Mesendoderm (in vitro differentiated cells): ENCODE measurements around the gene KY. TPM values are rescaled to one million over a fixed set of nuclear protein-coding genes. Genes with fewer than 3 reads are reported as not detected.
A peak's percentile ranks its signal among the peaks of the same experiment; 100 is the strongest.

ENCODE experiments used
- DNase-seq: peaks from one replicate; pipeline ENCODE4 v3.0.0; 2013
- H2AK5ac ChIP-seq: 2 replicates; pipeline ENCODE4 v1.6.1; 2013; ENCODE audit warnings: low read length, inconsistent platforms
- H2BK120ac ChIP-seq: 2 replicates; pipeline ENCODE4 v1.6.1; 2013; ENCODE audit warnings: low read depth, mild to moderate bottlenecking, low read length, moderate library complexity, mixed read lengths
- H2BK15ac ChIP-seq: replicated peaks from 2 replicates; pipeline ENCODE4 v1.6.1; 2013; ENCODE audit warnings: low read depth, mild to moderate bottlenecking, moderate library complexity
- H2BK5ac ChIP-seq: 2 replicates; pipeline ENCODE4 v1.6.1; 2013; ENCODE audit warnings: low read length, inconsistent platforms
- H3K18ac ChIP-seq: 2 replicates; pipeline ENCODE4 v1.6.1; 2013; ENCODE audit warnings: mild to moderate bottlenecking, low read length, mixed read lengths
- H3K23ac ChIP-seq: one replicate; pipeline ENCODE4 v1.6.1; 2013; ENCODE audit warnings: low read length
- H3K27ac ChIP-seq: 2 replicates; pipeline ENCODE4 v1.5.1; 2013; ENCODE audit warnings: low read depth, mild to moderate bottlenecking, inconsistent platforms, low read length, moderate library complexity
- H3K27me3 ChIP-seq: 2 replicates; pipeline ENCODE4 v1.6.1; 2013; ENCODE audit warnings: low read length, control low read depth, mild to moderate bottlenecking, inconsistent platforms; ENCODE audit not compliant: insufficient read depth, poor library complexity
- H3K36me3 ChIP-seq: 2 replicates; pipeline ENCODE4 v1.6.1; 2013; ENCODE audit warnings: low read length, inconsistent platforms; ENCODE audit not compliant: control insufficient read depth, insufficient read depth
- H3K4ac ChIP-seq: one replicate; pipeline ENCODE4 v1.6.1; 2013; ENCODE audit warnings: low read depth, mild to moderate bottlenecking, low read length, moderate library complexity
- H3K4me1 ChIP-seq: 2 replicates; pipeline ENCODE4 v1.6.1; 2013; ENCODE audit warnings: low read depth, low read length, inconsistent platforms; ENCODE audit not compliant: control insufficient read depth
- H3K4me2 ChIP-seq: 2 replicates; pipeline ENCODE4 v1.6.1; 2013; ENCODE audit warnings: low read length
- H3K4me3 ChIP-seq: 2 replicates; pipeline ENCODE4 v1.5.1; 2013; ENCODE audit warnings: mild to moderate bottlenecking, low read length
- H3K56ac ChIP-seq: one replicate; pipeline ENCODE4 v1.6.1; 2013; ENCODE audit warnings: low read length
- H3K79me1 ChIP-seq: 2 replicates; pipeline ENCODE4 v1.6.1; 2013; ENCODE audit warnings: low read length, inconsistent platforms
- H3K79me2 ChIP-seq: 2 replicates; pipeline ENCODE4 v1.6.1; 2013; ENCODE audit warnings: mild to moderate bottlenecking, low read length; ENCODE audit not compliant: control insufficient read depth, insufficient read depth
- H3K9ac ChIP-seq: 2 replicates; pipeline ENCODE4 v1.6.1; 2013; ENCODE audit warnings: low read length, inconsistent platforms
- H4K5ac ChIP-seq: one replicate; pipeline ENCODE4 v1.6.1; 2013; ENCODE audit warnings: low read length
- H4K8ac ChIP-seq: one replicate; pipeline ENCODE4 v1.6.1; 2013; ENCODE audit warnings: low read depth, mild to moderate bottlenecking, control low read depth, low read length, moderate library complexity
- WGBS: extraction: QIAGEN DNeasy Blood & Tissue Kit; methylation state at CpG from one replicate; pipeline ENCODE4 v1.1.7; 2013; ENCODE audit warnings: low lambda C conversion rate, missing lambda C conversion rate; ENCODE audit not compliant: insufficient coverage; ENCODE audit errors: extremely low coverage; 5-methylcytosine and 5-hydroxymethylcytosine counted together
- polyA plus RNA-seq, 2 experiments: library from polyadenylated mRNA; stranded (reverse); fragments of 200-250 nt; gene quantifications; one replicate each; pipeline ENCODE4 v1.2.3, GENCODE V29; 2013

Gene KY
- 0.04 TPM for polyA plus RNA-seq (2013, experiment 1 of 2)
- polyA plus RNA-seq (2013, experiment 2 of 2): 0.03 TPM

DNA sequence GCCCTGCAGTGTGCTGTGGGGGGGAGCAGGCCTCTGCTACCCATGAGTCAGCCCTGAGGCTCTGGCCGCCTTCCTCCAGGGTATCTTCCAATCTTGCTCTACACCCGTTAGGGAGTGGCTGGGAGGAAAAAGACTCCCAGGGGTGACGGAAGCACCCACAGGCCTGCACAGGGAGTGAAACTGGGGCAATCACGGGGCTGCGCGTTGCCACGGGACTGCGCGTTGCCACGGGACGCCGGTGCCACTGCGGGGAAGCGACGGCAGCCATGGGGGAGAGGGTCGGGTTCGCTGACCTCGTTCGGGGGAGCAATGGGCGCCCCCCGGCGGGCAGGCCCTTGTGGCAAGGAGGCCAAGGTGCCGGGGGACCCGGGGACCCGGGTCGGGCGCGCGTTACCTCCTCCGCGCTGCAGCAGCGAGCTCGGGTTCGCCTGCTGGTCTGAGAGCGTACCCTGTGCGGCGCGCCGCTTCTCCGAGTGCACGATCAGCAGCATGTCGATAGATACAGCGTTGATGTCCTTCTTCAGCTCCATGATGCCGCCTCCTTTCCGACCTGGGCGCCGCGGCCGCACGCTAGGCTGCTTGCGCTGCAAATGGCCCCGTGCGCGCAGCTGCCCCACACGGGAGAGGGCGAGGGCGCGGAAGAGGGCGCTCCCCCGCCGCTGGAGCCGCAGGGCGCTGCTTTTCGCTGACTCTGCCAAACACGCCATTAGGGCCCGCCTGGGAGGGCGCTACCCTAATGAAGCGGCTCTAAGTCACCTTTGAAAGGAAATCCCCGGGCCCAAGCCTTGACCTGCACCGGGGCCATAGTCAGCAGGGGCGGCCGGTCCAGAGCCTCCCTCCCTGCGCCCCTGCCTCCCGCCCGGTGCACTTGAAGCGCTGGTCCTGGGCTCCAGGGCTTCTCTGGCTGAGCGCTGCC, at the start of gene KY:
KY (minus strand) TSS at position 592 of the 916 bp plus-strand sequence; CDS start at position 530, 62 bp downstream.
- peak; percentile 56 for DNase-seq
- no peaks in the 10 kb centered on the region for H3K79me2 ChIP-seq
- H3K56ac ChIP-seq: peak within 1 kb of the TSS; percentile 59
- peak within 1 kb of the TSS; percentile 83 for H3K4me2 ChIP-seq
- H3K4ac ChIP-seq: no peak within 1 kb of the TSS
- no peak within 1 kb of the TSS for H2BK120ac ChIP-seq
- H3K27ac ChIP-seq: no peak within 1 kb of the TSS
- no peaks in the 10 kb centered on the region for H3K4me1 ChIP-seq
- H3K27me3 ChIP-seq: peaks cover 39% of the 10 kb centered on the region
- no peak within 1 kb of the TSS for H2BK5ac ChIP-seq
- H2BK15ac ChIP-seq: no peak within 1 kb of the TSS
- no CpG with 5 or more reads among the region's 77 CpGs for WGBS
- no peak within 1 kb of the TSS for H3K4me3 ChIP-seq
- H4K5ac ChIP-seq: no peak within 1 kb of the TSS
- no peak within 1 kb of the TSS for H4K8ac ChIP-seq
- H3K79me1 ChIP-seq: no peaks in the 10 kb centered on the region
- H3K23ac ChIP-seq: no peak within 1 kb of the TSS
- no peak within 1 kb of the TSS for H3K18ac ChIP-seq
- no peak within 1 kb of the TSS for H2AK5ac ChIP-seq
- peak within 1 kb of the TSS; percentile 51 for H3K9ac ChIP-seq
- H3K36me3 ChIP-seq: no peaks in the 10 kb centered on the region

DNA sequence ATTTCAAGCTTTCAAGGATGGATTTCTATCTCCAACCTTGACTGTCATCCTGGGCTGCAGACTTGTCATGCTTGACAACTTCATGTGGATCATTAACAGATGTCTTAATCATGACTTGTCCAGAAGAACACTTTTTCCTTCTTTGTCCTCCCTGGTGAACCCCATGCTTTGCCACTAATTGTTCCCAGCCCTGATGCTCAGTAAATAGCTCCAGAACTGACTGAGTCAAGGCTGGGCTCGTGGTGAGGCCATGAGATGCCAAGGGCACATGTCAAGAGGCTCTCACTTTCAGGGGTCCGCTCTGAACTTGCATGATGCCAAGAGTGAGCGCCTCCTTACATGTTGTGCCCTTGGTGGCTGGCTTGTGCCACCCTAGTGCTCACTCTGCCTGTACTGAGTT, 48.9 kb upstream of the KY start:
- no peak overlapping the region for H2AK5ac ChIP-seq
- no peak overlapping the region for H4K8ac ChIP-seq
- H3K36me3 ChIP-seq: no peaks in the 10 kb centered on the region
- H3K79me2 ChIP-seq: no peaks in the 10 kb centered on the region
- no peak overlapping the region for H3K9ac ChIP-seq
- H3K4me2 ChIP-seq: no peak overlapping the region
- H3K18ac ChIP-seq: no peak overlapping the region
- no peak overlapping the region for H2BK15ac ChIP-seq
- H2BK120ac ChIP-seq: no peak overlapping the region
- no peak overlapping the region for H2BK5ac ChIP-seq
- H3K4ac ChIP-seq: no peak overlapping the region
- WGBS: no CpG with 5 or more reads among the region's 3 CpGs
- H3K56ac ChIP-seq: no peak overlapping the region
- H3K27me3 ChIP-seq: no peaks in the 10 kb centered on the region
- no peak overlapping the region for H3K23ac ChIP-seq
- DNase-seq: no peak
- H3K79me1 ChIP-seq: no peaks in the 10 kb centered on the region
- H4K5ac ChIP-seq: no peak overlapping the region
- H3K4me1 ChIP-seq: no peaks in the 10 kb centered on the region
- no peak overlapping the region for H3K27ac ChIP-seq
- H3K4me3 ChIP-seq: no peak overlapping the region

GRCh38 chr3:134699141-134699711, 48.4 kb upstream of the KY start:
- H3K4me2 ChIP-seq: no peak overlapping the region
- H3K79me2 ChIP-seq: no peaks in the 10 kb centered on the region
- H3K79me1 ChIP-seq: no peaks in the 10 kb centered on the region
- no peak overlapping the region for H3K23ac ChIP-seq
- H3K4me1 ChIP-seq: no peaks in the 10 kb centered on the region
- no peak overlapping the region for H2BK15ac ChIP-seq
- H4K5ac ChIP-seq: no peak overlapping the region
- H3K9ac ChIP-seq: no peak overlapping the region
- H3K4ac ChIP-seq: no peak overlapping the region
- H3K27ac ChIP-seq: no peak overlapping the region
- no peak overlapping the region for H2BK5ac ChIP-seq
- H3K27me3 ChIP-seq: no peaks in the 10 kb centered on the region
- H2AK5ac ChIP-seq: no peak overlapping the region
- no peak overlapping the region for H3K4me3 ChIP-seq
- H2BK120ac ChIP-seq: no peak overlapping the region
- WGBS: no CpG with 5 or more reads among the region's 8 CpGs
- no peak for DNase-seq
- no peak overlapping the region for H3K18ac ChIP-seq
- H4K8ac ChIP-seq: no peak overlapping the region
- no peaks in the 10 kb centered on the region for H3K36me3 ChIP-seq
- H3K56ac ChIP-seq: no peak overlapping the region

GRCh38 chr3:134697830-134698689, 47.2 kb upstream of the KY start:
- H2AK5ac ChIP-seq: no peak overlapping the region
- WGBS: no CpG with 5 or more reads among the region's 11 CpGs
- H3K4ac ChIP-seq: no peak overlapping the region
- H3K27me3 ChIP-seq: no peaks in the 10 kb centered on the region
- no peak overlapping the region for H3K27ac ChIP-seq
- H3K79me2 ChIP-seq: no peaks in the 10 kb centered on the region
- H3K36me3 ChIP-seq: no peaks in the 10 kb centered on the region
- H3K18ac ChIP-seq: no peak overlapping the region
- no peak overlapping the region for H4K5ac ChIP-seq
- H2BK5ac ChIP-seq: no peak overlapping the region
- no peak overlapping the region for H3K9ac ChIP-seq
- no peak overlapping the region for H3K4me3 ChIP-seq
- no peaks in the 10 kb centered on the region for H3K4me1 ChIP-seq
- no peak overlapping the region for H3K23ac ChIP-seq
- no peak overlapping the region for H3K4me2 ChIP-seq
- no peak for DNase-seq
- H4K8ac ChIP-seq: no peak overlapping the region
- no peak overlapping the region for H3K56ac ChIP-seq
- no peak overlapping the region for H2BK120ac ChIP-seq
- H3K79me1 ChIP-seq: no peaks in the 10 kb centered on the region
- H2BK15ac ChIP-seq: no peak overlapping the region

DNA sequence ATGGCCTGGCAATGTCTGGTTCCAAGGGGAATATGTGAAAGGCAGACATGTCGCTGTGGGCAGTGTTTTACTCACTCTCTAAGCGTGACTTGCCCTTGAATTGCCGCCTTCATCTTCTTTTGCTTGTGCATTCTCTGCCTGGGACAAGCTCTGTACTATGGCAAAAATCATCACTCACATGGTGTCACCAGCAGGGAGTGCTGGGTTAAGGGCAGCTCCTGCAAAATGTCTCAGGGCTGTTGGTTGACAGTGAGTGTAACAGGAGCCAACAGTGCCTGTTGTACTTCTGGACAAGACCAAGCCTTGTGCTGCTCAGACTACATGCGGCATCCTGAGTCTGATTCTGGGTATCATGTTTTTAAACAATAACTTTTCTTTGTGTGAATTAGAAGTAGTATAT, 45.3 kb upstream of the KY start:
- Histone ChIP-seq H3K4me2 (no peak overlapping the region), H3K27me3 (no peaks in the 10 kb centered on the region), H4K8ac (no peak overlapping the region), H3K79me2 (no peaks in the 10 kb centered on the region), H3K79me1 (no peaks in the 10 kb centered on the region), H2BK5ac (no peak overlapping the region), H2BK120ac (no peak overlapping the region), H4K5ac (no peak overlapping the region), H3K9ac (no peak overlapping the region), H3K23ac (no peak overlapping the region), H3K4me3 (no peak overlapping the region), H3K18ac (no peak overlapping the region), H3K56ac (no peak overlapping the region), H3K4ac (no peak overlapping the region), H3K27ac (no peak overlapping the region), H3K4me1 (no peaks in the 10 kb centered on the region), H3K36me3 (no peaks in the 10 kb centered on the region), H2BK15ac (no peak overlapping the region), H2AK5ac (no peak overlapping the region)
- no CpG with 5 or more reads among the region's 4 CpGs for WGBS
- DNase-seq: no peak
